GM12891 (cell line): ENCODE measurements around the gene TBL1X.

Source experiments
- POLR2A ChIP-seq: IDR thresholded peaks from 2 replicates; pipeline ENCODE4 v1.6.1; 2011; ENCODE audit warnings: low read depth, low read length, control low read depth
- POLR2AphosphoS5 ChIP-seq: IDR thresholded peaks from 2 replicates; pipeline ENCODE4 v1.6.1; 2011; ENCODE audit warnings: low read depth, low read length, control low read depth

- TF ChIP-seq POLR2AphosphoS5 (no peak), POLR2A (no peak)
Observed at GRCh38 chrX:9586992-9587392, 122.1 kb downstream of the TBL1X start.
